Stimulated activated CD4-positive, alpha-beta T cell treated with anti-CD3 and anti-CD28 coated beads, Interleukin-1b, Interleukin-23, amount 100 ng/mL, for 4 hours (primary cell): ENCODE results near the gene SHMT2.
"Not testable (repeated sequence)": the region's sequence is repeated elsewhere in the genome, so short reads cannot be mapped to it uniquely, and the experiment has no call there.

Experiments used
- DNase-seq, 2 donors: peaks; one replicate each; pipeline ENCODE4 v3.0.0-alpha.2; 2020; ENCODE audit warnings: low read depth in 2 of 2

SHMT2 gene

GRCh38 chr12:57263096-57263495, 33.6 kb downstream of the SHMT2 start:
- no peak for DNase-seq

GRCh38 chr12:57266681-57267080, 37.2 kb downstream of the SHMT2 start:
- no peak for DNase-seq

GRCh38 chr12:57268264-57268663, 38.8 kb downstream of the SHMT2 start:
- no peak for DNase-seq

DNA sequence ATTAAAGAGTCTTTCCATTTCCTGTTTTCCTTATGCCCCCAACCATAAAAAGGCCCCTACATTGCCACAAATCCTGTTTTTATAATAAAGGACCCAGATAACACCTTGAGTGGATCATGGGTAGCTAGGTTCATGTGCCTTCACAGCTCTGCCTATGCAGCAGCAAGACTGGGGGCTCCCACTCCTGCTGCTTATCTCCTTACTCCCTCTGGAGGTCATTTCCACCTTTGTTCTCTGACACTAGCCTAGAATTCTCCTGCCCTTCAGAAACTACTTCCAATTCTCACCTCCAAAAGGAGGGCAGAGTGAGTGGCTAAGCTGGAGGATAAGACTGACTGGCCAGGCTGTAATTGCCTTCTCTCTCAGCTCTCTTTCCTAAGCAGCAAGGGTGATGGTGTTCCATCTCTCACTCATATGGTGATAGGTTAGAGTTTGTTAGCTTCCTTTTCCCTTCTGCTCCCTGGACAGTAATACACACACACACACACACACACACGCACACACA, 41.5 kb downstream of the SHMT2 start:
- DNase-seq = no peak

DNA sequence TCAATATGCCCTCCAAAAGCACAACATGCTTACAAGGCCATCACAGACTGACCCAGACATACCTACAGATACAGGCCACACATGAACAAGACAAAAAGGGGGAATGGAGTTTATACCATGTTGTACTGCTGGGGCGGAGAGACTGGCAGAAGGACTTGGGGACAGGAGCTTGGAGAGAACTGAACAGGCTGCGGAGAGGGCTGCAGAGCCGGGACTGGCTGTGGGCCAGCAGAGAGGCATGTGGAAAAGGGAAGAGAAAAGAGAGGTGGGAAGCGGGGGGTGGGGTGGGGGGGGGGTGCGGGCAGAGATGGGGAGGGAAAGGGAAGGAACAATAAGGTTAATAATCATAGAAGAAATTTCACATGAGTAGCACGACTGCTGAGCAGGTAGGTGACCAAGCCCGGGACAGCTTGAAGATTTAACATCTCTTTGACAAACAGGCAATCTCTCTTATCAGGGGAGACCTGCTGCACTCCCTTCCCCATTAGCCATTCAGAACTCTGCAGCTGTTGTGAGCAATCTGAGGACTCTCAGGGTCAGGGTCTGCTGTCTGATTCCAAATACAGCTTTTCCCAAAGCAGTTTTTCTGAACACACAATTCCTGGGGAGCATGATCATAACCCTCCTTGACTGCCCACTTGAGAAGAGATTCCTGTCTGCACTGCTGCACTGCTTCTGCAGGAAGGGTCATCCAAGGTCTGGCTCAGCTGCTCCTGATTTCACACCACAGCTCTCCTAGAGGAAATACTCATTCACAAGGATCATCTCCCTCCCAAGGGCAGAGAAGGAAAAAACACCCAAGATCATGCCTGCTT, 43.0 kb downstream of the SHMT2 start:
- no peak for DNase-seq

DNA sequence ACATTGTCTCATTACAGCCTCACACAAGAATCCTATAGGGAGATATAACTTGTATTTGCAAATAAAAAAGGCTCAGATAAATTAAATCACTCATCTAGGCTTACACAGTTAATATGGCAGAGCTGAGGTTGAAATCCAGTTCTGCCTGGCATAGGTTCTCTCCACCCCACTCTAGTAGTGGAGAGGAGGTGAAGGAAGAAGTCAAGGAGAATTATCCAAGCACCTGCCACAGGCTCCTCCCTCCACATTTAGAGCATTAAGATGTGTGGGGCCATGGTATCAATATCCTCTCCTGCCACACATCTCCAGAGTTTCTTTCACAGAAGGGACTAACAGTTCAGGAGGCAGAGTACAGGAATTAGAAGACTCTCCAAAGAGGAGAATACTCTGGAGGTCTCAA, 44.0 kb downstream of the SHMT2 start:
- DNase-seq = no peak

DNA sequence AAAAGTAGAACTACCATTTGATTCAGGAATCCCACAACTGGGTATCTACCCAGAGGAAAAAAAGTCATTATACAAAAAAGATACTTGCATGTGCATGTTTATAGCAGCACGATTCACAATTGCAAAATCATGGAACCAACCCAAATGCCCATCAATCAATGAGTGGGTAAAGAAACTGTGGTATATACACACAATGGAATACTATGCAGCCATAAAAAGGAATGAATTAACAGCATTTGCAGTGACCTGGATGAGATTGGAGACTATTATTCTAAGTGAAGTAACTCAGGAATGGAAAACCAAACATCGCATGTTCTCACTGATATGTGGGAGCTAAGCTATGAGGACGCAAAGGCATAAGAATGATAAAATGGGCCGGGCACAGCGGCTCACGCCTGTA, 46.7 kb downstream of the SHMT2 start:
- DNase-seq = not testable (repeated sequence)

GRCh38 chr12:57276935-57277563, 47.5 kb downstream of the SHMT2 start:
- DNase-seq = no peak

GRCh38 chr12:57278465-57279381, 49.2 kb downstream of the SHMT2 start:
- DNase-seq = no peak

- DNase-seq = peak; percentile 42 to 61
Measured at GRCh38 chr12:57280211-57281062, 50.9 kb downstream of the SHMT2 start.

DNA sequence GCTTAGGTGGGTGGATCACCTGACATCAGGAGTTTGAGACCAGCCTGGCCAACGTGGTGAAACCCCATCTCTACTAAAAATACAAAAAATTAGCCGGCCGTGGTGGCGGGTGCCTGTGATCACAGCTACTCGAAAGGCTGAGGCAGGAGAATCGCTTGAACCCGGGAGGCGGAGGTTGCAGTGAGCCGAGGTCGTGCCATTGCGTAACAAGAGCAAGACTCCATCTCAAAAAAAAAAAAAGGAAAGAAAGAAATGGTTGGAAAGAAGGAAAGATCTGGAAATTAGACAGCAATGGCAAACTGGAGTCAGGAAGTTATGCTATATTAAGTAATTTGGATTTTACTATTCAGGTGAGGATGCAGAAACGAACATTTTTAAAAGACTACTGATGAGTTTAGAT, 52.6 kb downstream of the SHMT2 start:
- not testable (repeated sequence) for DNase-seq
